RWPE1 (cell line): Measurements from ENCODE around the gene CCNY.

Experiments
- CTCF ChIA-PET: fragments of 350-600 bp; sonication (Branson Sonifier 250); formaldehyde crosslinking; extraction: SDS; loops from one replicate; lab custom pipeline; 2021; lab: Yijun Ruan, JAX
- POLR2A ChIA-PET: fragments of 400-600 bp; formaldehyde crosslinking; extraction: SDS; loops from one replicate; lab custom pipeline; 2020; ENCODE audit warnings: antibody characterized with exemption; ENCODE audit not compliant: low non-redundant PET; lab: Yijun Ruan, JAX
- DNase-seq: peaks from one replicate; pipeline ENCODE4 v3.0.0; 2012; ENCODE audit warnings: low spot score
- H3K27ac ChIP-seq: fragments of 450-650 bp; 2 replicates; pipeline ENCODE4 v1.5.1; 2017
- TF ChIP-seq, protein P1 (sequence below): fragments of 450-650 bp; conservative IDR thresholded peaks from 2 replicates; pipeline ENCODE4 v1.5.1; 2017; ENCODE audit warnings: low read depth, mild to moderate bottlenecking

CCNY gene

GRCh38 chr10:35329520-35329919 lies 6.8 kb upstream of the CCNY start:
- TF ChIP-seq, protein P1, sequence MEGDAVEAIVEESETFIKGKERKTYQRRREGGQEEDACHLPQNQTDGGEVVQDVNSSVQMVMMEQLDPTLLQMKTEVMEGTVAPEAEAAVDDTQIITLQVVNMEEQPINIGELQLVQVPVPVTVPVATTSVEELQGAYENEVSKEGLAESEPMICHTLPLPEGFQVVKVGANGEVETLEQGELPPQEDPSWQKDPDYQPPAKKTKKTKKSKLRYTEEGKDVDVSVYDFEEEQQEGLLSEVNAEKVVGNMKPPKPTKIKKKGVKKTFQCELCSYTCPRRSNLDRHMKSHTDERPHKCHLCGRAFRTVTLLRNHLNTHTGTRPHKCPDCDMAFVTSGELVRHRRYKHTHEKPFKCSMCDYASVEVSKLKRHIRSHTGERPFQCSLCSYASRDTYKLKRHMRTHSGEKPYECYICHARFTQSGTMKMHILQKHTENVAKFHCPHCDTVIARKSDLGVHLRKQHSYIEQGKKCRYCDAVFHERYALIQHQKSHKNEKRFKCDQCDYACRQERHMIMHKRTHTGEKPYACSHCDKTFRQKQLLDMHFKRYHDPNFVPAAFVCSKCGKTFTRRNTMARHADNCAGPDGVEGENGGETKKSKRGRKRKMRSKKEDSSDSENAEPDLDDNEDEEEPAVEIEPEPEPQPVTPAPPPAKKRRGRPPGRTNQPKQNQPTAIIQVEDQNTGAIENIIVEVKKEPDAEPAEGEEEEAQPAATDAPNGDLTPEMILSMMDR, result no peak
- ChIA-PET POLR2A (no interaction called here), CTCF (interaction anchor here (1.1 kb wide), 1 partner anchor 17 kb away, joined by 8 read pairs; no protein-coding TSS in a partner anchor)
- no peak overlapping the region for H3K27ac ChIP-seq
- DNase-seq, result no peak

DNA sequence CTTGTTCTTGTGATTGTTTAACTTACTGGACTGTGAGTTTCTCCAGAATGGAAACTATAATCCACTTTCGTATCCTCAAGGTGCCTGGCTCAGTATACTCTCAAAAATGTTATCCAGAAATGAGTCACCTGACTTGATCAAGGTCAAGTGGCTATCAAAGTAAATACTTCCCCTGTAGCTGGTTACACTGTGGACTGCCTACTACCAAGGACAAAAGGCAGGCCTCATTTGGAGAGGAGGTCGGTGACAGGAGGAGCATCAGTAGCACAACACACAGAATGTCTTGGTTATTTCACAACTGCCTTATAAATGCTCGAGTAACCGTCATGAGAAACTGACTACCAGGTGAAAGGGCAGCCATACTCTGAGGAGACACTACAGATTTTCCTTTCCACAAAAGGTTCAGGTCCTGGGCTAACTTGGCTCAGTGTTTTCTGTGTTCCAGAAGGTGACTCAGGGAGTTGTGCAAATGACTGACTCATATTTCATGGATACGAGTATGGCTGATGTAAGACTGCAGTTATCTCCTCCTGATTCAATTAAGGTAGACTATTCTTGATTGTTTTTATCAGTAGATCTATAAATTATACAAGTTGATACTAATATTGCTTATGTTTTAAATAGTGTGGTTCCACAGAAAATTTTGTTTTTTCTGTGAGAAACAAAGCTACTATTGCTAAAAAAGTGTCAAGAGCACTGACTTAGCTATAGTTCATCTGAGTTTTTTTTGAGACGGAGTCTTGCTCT lies 4.2 kb upstream of the CCNY start:
- peak; percentile 80 for DNase-seq
- ChIA-PET POLR2A (no interaction called here), CTCF (interaction anchor here (0.6 kb wide), 1 partner anchor 104 kb away, joined by 3 read pairs; no protein-coding TSS in a partner anchor)
- peak overlapping the region; percentile 90 for H3K27ac ChIP-seq
- TF ChIP-seq, protein P1, result no peak

- no peak for DNase-seq
- CTCF ChIA-PET, result no interaction called here
- POLR2A ChIA-PET, result no interaction called here
- no peak overlapping the region for H3K27ac ChIP-seq
- TF ChIP-seq, protein P1, result no peak
Observed at GRCh38 chr10:35334297-35334696, 2.0 kb upstream of the CCNY start.

- no peak for DNase-seq
- ChIA-PET CTCF (interaction anchor here (0.5 to 1.0 kb wide), 3 partner anchors 183 to 1404 kb away, joined by 3 to 6 read pairs (median 5); no protein-coding TSS in a partner anchor), POLR2A (no interaction called here)
- TF ChIP-seq, protein P1, result no peak
- peak overlapping the region; percentile 84 for H3K27ac ChIP-seq
Observed at GRCh38 chr10:35335133-35336083, 901 bp upstream of the CCNY start.

GRCh38 chr10:35336921-35337823 lies 863 bp downstream of the CCNY start:
- ChIA-PET POLR2A (no interaction called here), CTCF (interaction anchor here (0.6 kb wide), 1 partner anchor 543 kb away, joined by 3 read pairs; no protein-coding TSS in a partner anchor)
- TF ChIP-seq, protein P1, result no peak
- H3K27ac ChIP-seq, result peak overlapping the region; percentile 84
- peak; percentile 38 for DNase-seq
